ENCODE results near the gene ANKRD66. TPM values are rescaled to one million over a fixed set of nuclear protein-coding genes. Genes with fewer than 3 reads are reported as not detected.
"Not testable (repeated sequence)": the region's sequence is repeated elsewhere in the genome, so short reads cannot be mapped to it uniquely, and the experiment has no call there.

The ANKRD66 gene
- total RNA-seq, 1 donor from 2014 or later = not detected

- Histone ChIP-seq H3K4me3 (no peak overlapping the region), H3K36me3 (no peaks in the 10 kb centered on the region), H3K4me1 (no peaks in the 10 kb centered on the region), H3K27ac (no peak overlapping the region), H3K27me3 (no peaks in the 10 kb centered on the region), H3K9me3 (no peaks in the 10 kb centered on the region)
- no peak for DNase-seq (ENCODE audit: extremely low spot score in 2 of 2)
- intact Hi-C loops (cut with DNase I) = no loop called here
- TF ChIP-seq, protein P1, sequence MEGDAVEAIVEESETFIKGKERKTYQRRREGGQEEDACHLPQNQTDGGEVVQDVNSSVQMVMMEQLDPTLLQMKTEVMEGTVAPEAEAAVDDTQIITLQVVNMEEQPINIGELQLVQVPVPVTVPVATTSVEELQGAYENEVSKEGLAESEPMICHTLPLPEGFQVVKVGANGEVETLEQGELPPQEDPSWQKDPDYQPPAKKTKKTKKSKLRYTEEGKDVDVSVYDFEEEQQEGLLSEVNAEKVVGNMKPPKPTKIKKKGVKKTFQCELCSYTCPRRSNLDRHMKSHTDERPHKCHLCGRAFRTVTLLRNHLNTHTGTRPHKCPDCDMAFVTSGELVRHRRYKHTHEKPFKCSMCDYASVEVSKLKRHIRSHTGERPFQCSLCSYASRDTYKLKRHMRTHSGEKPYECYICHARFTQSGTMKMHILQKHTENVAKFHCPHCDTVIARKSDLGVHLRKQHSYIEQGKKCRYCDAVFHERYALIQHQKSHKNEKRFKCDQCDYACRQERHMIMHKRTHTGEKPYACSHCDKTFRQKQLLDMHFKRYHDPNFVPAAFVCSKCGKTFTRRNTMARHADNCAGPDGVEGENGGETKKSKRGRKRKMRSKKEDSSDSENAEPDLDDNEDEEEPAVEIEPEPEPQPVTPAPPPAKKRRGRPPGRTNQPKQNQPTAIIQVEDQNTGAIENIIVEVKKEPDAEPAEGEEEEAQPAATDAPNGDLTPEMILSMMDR (IDR thresholded peaks at IDR 0.05) = no peak
- no peak for TF ChIP-seq POLR2AphosphoS5 (IDR thresholded peaks at IDR 0.05; ENCODE audit: insufficient read depth in 1 of 2, low read depth in 1 of 2)
- no peak for TF ChIP-seq POLR2A (IDR thresholded peaks at IDR 0.05)
These were observed 14.2 kb downstream of the ANKRD66 start for GRCh38 chr6:46760925-46761324.

DNA sequence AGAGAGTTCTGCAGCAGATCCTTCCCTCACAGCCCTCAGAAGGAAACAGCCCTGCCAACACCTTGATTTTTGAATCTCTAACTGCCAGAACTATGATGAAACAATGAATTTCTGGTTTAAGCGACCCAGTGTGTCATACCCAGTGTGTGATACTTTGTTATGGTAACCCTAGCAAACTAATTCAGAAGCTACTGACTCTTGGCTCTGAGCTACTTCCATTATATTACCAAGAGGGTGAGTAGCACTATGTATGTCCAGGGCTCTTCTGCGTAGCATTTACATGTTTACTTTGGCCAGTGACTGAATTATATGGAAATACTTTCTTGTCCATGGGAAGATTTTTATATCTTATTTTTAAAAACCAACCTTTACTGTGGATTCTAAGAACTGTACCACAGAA, 16.7 kb downstream of the ANKRD66 start:
- no peak overlapping the region for H3K4me3 ChIP-seq
- H3K9me3 ChIP-seq = no peaks in the 10 kb centered on the region
- intact Hi-C loops (cut with DNase I) = no loop called here
- no peaks in the 10 kb centered on the region for H3K27me3 ChIP-seq
- no peak overlapping the region for H3K27ac ChIP-seq
- H3K4me1 ChIP-seq = no peaks in the 10 kb centered on the region
- TF ChIP-seq POLR2AphosphoS5 (IDR thresholded peaks at IDR 0.05; ENCODE audit: insufficient read depth in 1 of 2, low read depth in 1 of 2) (no peak), POLR2A (IDR thresholded peaks at IDR 0.05) (no peak)
- TF ChIP-seq, protein P1 (IDR thresholded peaks at IDR 0.05) = no peak
- no peak for DNase-seq (ENCODE audit: extremely low spot score in 2 of 2)
- H3K36me3 ChIP-seq = no peaks in the 10 kb centered on the region

- DNase-seq (ENCODE audit: extremely low spot score in 2 of 2); H3K4me1 ChIP-seq; H3K27me3 ChIP-seq; H3K27ac ChIP-seq; intact Hi-C loops (cut with DNase I); H3K9me3 ChIP-seq; H3K4me3 ChIP-seq; H3K36me3 ChIP-seq: not testable (repeated sequence)
These were observed 17.5 kb downstream of the ANKRD66 start for GRCh38 chr6:46764280-46764679.

DNA sequence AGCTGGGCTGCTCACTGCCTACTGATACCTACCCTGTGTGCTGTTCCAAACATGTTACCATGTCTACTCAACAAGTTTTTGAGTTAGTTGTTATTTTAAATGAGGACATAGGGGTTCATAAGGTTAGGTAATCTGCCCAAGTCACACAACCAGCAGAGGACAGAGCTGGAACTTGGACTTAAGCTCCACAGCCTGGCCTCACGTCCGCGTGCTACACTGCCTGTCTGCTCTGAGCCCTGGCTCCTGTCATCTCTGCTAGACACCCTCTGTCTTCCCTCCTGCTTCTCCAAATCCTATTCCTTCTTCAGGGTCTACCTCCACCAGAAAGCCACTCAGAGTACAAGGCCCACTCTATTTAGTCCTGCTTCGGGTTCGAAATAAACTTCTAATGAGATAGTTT, 18.2 kb downstream of the ANKRD66 start:
- no peaks in the 10 kb centered on the region for H3K36me3 ChIP-seq
- no peaks in the 10 kb centered on the region for H3K9me3 ChIP-seq
- H3K4me3 ChIP-seq = no peak overlapping the region
- intact Hi-C loops (cut with DNase I) = no loop called here
- H3K27ac ChIP-seq = no peak overlapping the region
- no peaks in the 10 kb centered on the region for H3K27me3 ChIP-seq
- no peak for DNase-seq (ENCODE audit: extremely low spot score in 2 of 2)
- TF ChIP-seq POLR2AphosphoS5 (IDR thresholded peaks at IDR 0.05; ENCODE audit: insufficient read depth in 1 of 2, low read depth in 1 of 2) (no peak), POLR2A (IDR thresholded peaks at IDR 0.05) (no peak)
- TF ChIP-seq, protein P1 (IDR thresholded peaks at IDR 0.05) = no peak
- H3K4me1 ChIP-seq = no peaks in the 10 kb centered on the region

GRCh38 chr6:46772016-46772415, 25.3 kb downstream of the ANKRD66 start:
- intact Hi-C loops (cut with DNase I) = no loop called here
- DNase-seq (ENCODE audit: extremely low spot score in 2 of 2) = no peak
- Histone ChIP-seq H3K27me3 (no peaks in the 10 kb centered on the region), H3K4me1 (no peaks in the 10 kb centered on the region), H3K27ac (no peak overlapping the region), H3K4me3 (no peak overlapping the region), H3K36me3 (no peaks in the 10 kb centered on the region), H3K9me3 (no peaks in the 10 kb centered on the region)
- TF ChIP-seq, protein P1 (IDR thresholded peaks at IDR 0.05) = no peak
- no peak for TF ChIP-seq POLR2A (IDR thresholded peaks at IDR 0.05)
- TF ChIP-seq POLR2AphosphoS5 (IDR thresholded peaks at IDR 0.05; ENCODE audit: insufficient read depth in 1 of 2, low read depth in 1 of 2) = no peak

DNA sequence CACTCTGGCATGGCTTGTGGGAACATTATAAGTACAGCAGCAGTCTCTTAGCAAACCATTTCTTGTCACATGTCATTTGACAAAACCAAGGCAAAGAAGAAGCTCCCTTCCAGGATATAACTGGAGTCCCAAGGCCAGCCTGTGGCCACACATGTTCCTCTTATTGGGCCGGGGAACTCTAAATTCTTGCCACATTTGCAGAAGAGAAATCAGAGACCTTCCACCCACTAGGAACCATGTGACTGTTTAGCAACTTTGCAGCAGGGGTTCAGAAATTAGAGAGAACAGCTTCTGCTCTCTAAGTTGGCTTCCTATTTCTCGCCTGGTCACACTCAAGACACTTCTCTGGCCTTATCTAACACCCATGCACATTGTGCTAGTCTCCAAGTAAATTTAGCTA, 26.0 kb downstream of the ANKRD66 start:
- Histone ChIP-seq H3K27me3 (no peaks in the 10 kb centered on the region), H3K9me3 (no peaks in the 10 kb centered on the region), H3K27ac (no peak overlapping the region), H3K4me3 (no peak overlapping the region), H3K36me3 (no peaks in the 10 kb centered on the region), H3K4me1 (no peaks in the 10 kb centered on the region)
- intact Hi-C loops (cut with DNase I) = no loop called here
- TF ChIP-seq POLR2AphosphoS5 (IDR thresholded peaks at IDR 0.05; ENCODE audit: insufficient read depth in 1 of 2, low read depth in 1 of 2) (no peak), POLR2A (IDR thresholded peaks at IDR 0.05) (no peak)
- TF ChIP-seq, protein P1 (IDR thresholded peaks at IDR 0.05) = no peak
- no peak for DNase-seq (ENCODE audit: extremely low spot score in 2 of 2)
